GM23248 (cell line): Measurements from ENCODE around the gene RPS16.

Experiments
- EZH2 ChIP-seq: fragments of 200-600 bp; sonication (generic); IDR thresholded peaks from 2 replicates; pipeline ENCODE4 v1.6.1; 2018; ENCODE audit warnings: antibody characterized with exemption, mild to moderate bottlenecking; ENCODE audit not compliant: insufficient read depth, poor library complexity, severe bottlenecking
- EZH2phosphoT487 ChIP-seq: fragments of 200-600 bp; sonication (generic); IDR thresholded peaks from 2 replicates; pipeline ENCODE4 v1.6.1; 2018; ENCODE audit warnings: antibody characterized with exemption, moderate library complexity, mild to moderate bottlenecking, low read depth; ENCODE audit not compliant: insufficient read depth

DNA sequence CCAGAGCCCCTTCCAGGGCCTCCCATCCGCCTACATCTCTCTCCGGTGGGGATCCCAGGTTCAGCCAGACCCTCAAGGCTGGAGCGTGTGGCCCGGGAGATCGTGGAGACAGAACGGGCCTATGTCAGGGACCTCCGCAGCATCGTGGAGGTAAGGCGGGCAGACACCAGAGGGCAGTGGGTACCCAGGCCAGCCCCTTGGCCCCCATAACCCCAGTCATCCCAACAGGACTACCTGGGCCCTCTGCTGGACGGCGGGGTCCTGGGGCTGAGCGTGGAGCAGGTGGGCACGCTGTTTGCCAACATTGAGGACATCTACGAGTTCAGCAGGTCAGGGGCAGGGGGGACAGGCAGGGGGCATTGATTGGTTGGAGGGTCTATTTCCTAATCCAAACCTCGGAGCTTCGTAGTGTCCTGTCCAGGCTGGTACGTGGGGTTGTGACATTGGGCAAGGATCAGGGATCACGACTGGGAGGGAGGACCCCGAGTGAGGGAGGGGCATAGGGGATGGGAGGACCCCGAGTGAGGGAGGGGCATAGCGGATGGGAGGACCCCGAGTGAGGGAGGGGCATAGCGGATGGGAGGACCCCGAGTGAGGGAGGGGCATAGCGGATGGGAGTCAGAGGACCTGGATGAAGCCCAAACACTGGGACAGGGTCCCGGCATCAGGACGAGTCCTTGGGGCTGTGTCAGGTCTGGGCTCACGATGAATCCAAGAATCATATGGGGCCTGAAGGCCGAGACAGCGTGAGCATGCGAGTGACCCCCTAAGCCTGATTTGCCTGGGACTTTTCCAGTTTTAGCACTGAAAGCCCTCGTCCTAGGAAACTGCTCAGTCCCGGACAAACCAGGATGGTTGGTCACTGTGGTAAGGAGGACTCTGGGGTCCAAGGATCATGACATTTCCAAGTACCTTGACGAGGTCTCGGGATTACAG, 20.4 kb downstream of the RPS16 start:
- TF ChIP-seq EZH2phosphoT487 (no peak), EZH2 (no peak)
